ENCODE measurements around the gene PPT1.

The PPT1 gene

GRCh38 chr1:40096977-40097782 is at the start of gene PPT1 (continued):
- TF ChIP-seq ZNF133 (tag by site-specific recombination; IDR thresholded peaks at IDR 0.05) (no peak), ZFHX2 (tag by site-specific recombination; conservative IDR thresholded peaks at IDR 0.05) (no peak), ZNF596 (tag by site-specific recombination; IDR thresholded peaks at IDR 0.05) (no peak), ZNF473 (tag by site-specific recombination; IDR thresholded peaks at IDR 0.05) (no peak), ZBTB20 (tag by site-specific recombination; IDR thresholded peaks at IDR 0.05) (peak; percentile 61; the same call in 1 of the 2 replicates), AEBP2 (tag by site-specific recombination; IDR thresholded peaks at IDR 0.05; ENCODE audit: borderline replicate concordance) (no peak), ZNF521 (tag by site-specific recombination; IDR thresholded peaks at IDR 0.05) (no peak), ZIC2 (tag by site-specific recombination; IDR thresholded peaks at IDR 0.05) (peak; percentile 28; the same call in 1 of the 2 replicates), INSM2 (tag by site-specific recombination; IDR thresholded peaks at IDR 0.05) (no peak), ZNF426 (tag by site-specific recombination; IDR thresholded peaks at IDR 0.05) (no peak), ZNF175 (tag by site-specific recombination; IDR thresholded peaks at IDR 0.05) (no peak), BCL11A (tag by site-specific recombination; IDR thresholded peaks at IDR 0.05; ENCODE audit: low read depth) (no peak), ZNF768 (tag by site-specific recombination; IDR thresholded peaks at IDR 0.05) (no peak), ZNF513 (tag by site-specific recombination; IDR thresholded peaks at IDR 0.05) (no peak), EGR2 (tag by site-specific recombination; IDR thresholded peaks at IDR 0.05; ENCODE audit: low read depth) (no peak), ZNF658 (tag by site-specific recombination; IDR thresholded peaks at IDR 0.05) (no peak), ZNF629 (tag by site-specific recombination; IDR thresholded peaks at IDR 0.05) (peak; percentile 62), ZNF626 (tag by site-specific recombination; IDR thresholded peaks at IDR 0.05) (no peak), PRDM10 (tag by site-specific recombination; IDR thresholded peaks at IDR 0.05) (no peak), ZNF423 (tag by site-specific recombination; IDR thresholded peaks at IDR 0.05) (no peak), ZNF112 (tag by site-specific recombination; IDR thresholded peaks at IDR 0.05) (no peak), ZNF830 (tag by site-specific recombination; IDR thresholded peaks at IDR 0.05; ENCODE audit: low read depth) (no peak), ZNF354C (tag by site-specific recombination; IDR thresholded peaks at IDR 0.05; ENCODE audit: borderline replicate concordance, low read depth) (no peak), ZNF148 (tag by site-specific recombination; IDR thresholded peaks at IDR 0.05; ENCODE audit: borderline replicate concordance) (no peak), ZNF140 (tag by site-specific recombination; IDR thresholded peaks at IDR 0.05) (no peak), ZNF223 (tag by site-specific recombination; IDR thresholded peaks at IDR 0.05) (no peak)
